GM12878 (cell line): ENCODE measurements around the gene COL20A1. TPM values are rescaled to one million over a fixed set of nuclear protein-coding genes. Genes with fewer than 3 reads are reported as not detected.

Source experiments
- ATAC-seq: fragments of 200-7000 bp; cut with Tn5 transposase; 3 replicates; pipeline ENCODE4 v1.9.1; 2020; ENCODE audit warnings: mild to moderate bottlenecking, moderate library complexity
- BruUV-seq: library from RNA; stranded (reverse); fragments of 400-500 nt; replicated peaks from 2 replicates; lab custom pipeline; 2021; lab: Mats Ljungman, UMichigan
- CTCF ChIA-PET: fragments of 300-600 bp; sonication (Branson Sonifier 250); formaldehyde crosslinking; extraction: SDS; loops from one replicate; lab custom pipeline; 2021; ENCODE audit warnings: inconsistent platforms; lab: Yijun Ruan, JAX
- POLR2A ChIA-PET: fragments of 350-600 bp; formaldehyde crosslinking; extraction: SDS; loops from one replicate; lab custom pipeline; 2021; ENCODE audit warnings: inconsistent platforms; lab: Charles Lee
- RAD21 ChIA-PET: fragments of 300-600 bp; sonication (Branson Sonifier 250); formaldehyde crosslinking; loops from one replicate; lab custom pipeline; 2023; ENCODE audit warnings: antibody characterized with exemption; ENCODE audit not compliant: unreplicated experiment; lab: Charles Lee
- SMC1A ChIA-PET: fragments of 300-600 bp; sonication (Branson Sonifier 250); formaldehyde crosslinking; loops from one replicate; lab custom pipeline; 2023; ENCODE audit not compliant: unreplicated experiment, uncharacterized antibody; lab: Charles Lee
- DNase-seq: peaks from one replicate; pipeline ENCODE4 v3.0.0-alpha.2; 2011; ENCODE audit warnings: low read depth, low spot score
- FAIRE-seq: peaks from 3 replicates; lab custom pipeline; 2011; peaks lifted over from hg19 to GRCh38; lab: Jason Lieb, UNC
- H2AFZ ChIP-seq: 2 replicates; pipeline ENCODE4 v1.6.0; 2011; ENCODE audit warnings: low read depth, low read length, control low read depth; ENCODE audit not compliant: control insufficient read depth
- H3K27ac ChIP-seq: 2 replicates; pipeline ENCODE4 v1.5.1; 2011; ENCODE audit warnings: control low read depth; ENCODE audit not compliant: control insufficient read depth, insufficient read depth
- H3K27me3 ChIP-seq, 2 experiments: replicated peaks in 1 of 2; 2 replicates each; pipeline versions ENCODE4 v1.6.0 to v1.6.1; 2011; ENCODE audit warnings: low read length in 1 of 2; ENCODE audit not compliant: control insufficient read depth in 2 of 2, insufficient read depth in 2 of 2
- H3K36me3 ChIP-seq, 2 experiments: 2 replicates each; pipeline ENCODE4 v1.5.1; 2011; ENCODE audit warnings: low read length in 1 of 2; ENCODE audit not compliant: control insufficient read depth in 2 of 2, insufficient read depth in 2 of 2
- H3K4me1 ChIP-seq: 2 replicates; pipeline ENCODE4 v1.6.1; 2011; ENCODE audit warnings: mild to moderate bottlenecking, low read length, moderate library complexity, mixed read lengths; ENCODE audit not compliant: control insufficient read depth, insufficient read depth
- H3K4me2 ChIP-seq: 2 replicates; pipeline ENCODE4 v1.6.0; 2011; ENCODE audit warnings: control low read depth; ENCODE audit not compliant: control insufficient read depth, insufficient read depth
- H3K4me3 ChIP-seq: fragments of 200-600 bp; sonication (generic); 2 replicates; pipeline ENCODE4 v1.5.1; 2016
- H3K79me2 ChIP-seq: 2 replicates; pipeline ENCODE4 v1.6.0; 2011; ENCODE audit warnings: low read length; ENCODE audit not compliant: control insufficient read depth, insufficient read depth
- H3K9ac ChIP-seq: 2 replicates; pipeline ENCODE4 v1.8.0; 2011; ENCODE audit warnings: low read length, control low read depth, mixed read lengths; ENCODE audit not compliant: control insufficient read depth, insufficient read depth
- H3K9me3 ChIP-seq: replicated peaks from 3 replicates; pipeline ENCODE4 v1.5.1; 2011; ENCODE audit warnings: mild to moderate bottlenecking, low read length; ENCODE audit not compliant: control insufficient read depth, insufficient read depth
- H4K20me1 ChIP-seq: 2 replicates; pipeline ENCODE4 v1.6.0; 2011; ENCODE audit not compliant: control insufficient read depth, insufficient read depth
- ATF2 ChIP-seq: IDR thresholded peaks from 2 replicates; pipeline ENCODE4 v1.6.1; 2012; ENCODE audit warnings: low read length, inconsistent platforms
- ATF7 ChIP-seq: fragments of 450-650 bp; IDR thresholded peaks from 2 replicates; pipeline ENCODE4 v1.6.1; 2016; ENCODE audit warnings: low read depth, mild to moderate bottlenecking
- NFXL1 ChIP-seq: fragments of 450-650 bp; IDR thresholded peaks from 2 replicates; pipeline ENCODE4 v1.6.1; 2017; ENCODE audit warnings: antibody characterized with exemption, mild to moderate bottlenecking, borderline replicate concordance
- NFYB ChIP-seq: IDR thresholded peaks from 2 replicates; pipeline ENCODE4 v1.6.1; 2011; ENCODE audit warnings: low read depth, mild to moderate bottlenecking, low read length, improper control_type of control experiment, moderate library complexity; ENCODE audit not compliant: insufficient read depth
- NRF1 ChIP-seq: conservative IDR thresholded peaks from 2 replicates; pipeline ENCODE4 v1.6.1; 2011; ENCODE audit warnings: mild to moderate bottlenecking, low read depth, low read length, improper control_type of control experiment
- PAX8 ChIP-seq: fragments of 450-650 bp; IDR thresholded peaks from 2 replicates; pipeline ENCODE4 v1.6.1; 2017; ENCODE audit warnings: mild to moderate bottlenecking, moderate library complexity
- RAD51 ChIP-seq: fragments of 450-650 bp; IDR thresholded peaks from 2 replicates; pipeline ENCODE4 v1.6.1; 2016; ENCODE audit warnings: moderate library complexity, mild to moderate bottlenecking, inconsistent platforms
- RCOR1 ChIP-seq: conservative IDR thresholded peaks from 2 replicates; pipeline ENCODE4 v1.6.1; 2012; ENCODE audit warnings: low read depth, low read length, improper control_type of control experiment
- REST ChIP-seq: IDR thresholded peaks from 2 replicates; pipeline ENCODE4 v1.6.1; 2012; ENCODE audit warnings: mild to moderate bottlenecking, low read depth, low read length
- SIX5 ChIP-seq: IDR thresholded peaks from 2 replicates; pipeline ENCODE4 v1.6.1; 2011; ENCODE audit warnings: mild to moderate bottlenecking, low read depth, low read length, moderate library complexity; ENCODE audit not compliant: severe bottlenecking
- STAT1 ChIP-seq: fragments of 450-650 bp; conservative IDR thresholded peaks from 2 replicates; pipeline ENCODE4 v1.6.1; 2014; ENCODE audit warnings: antibody characterized with exemption, mild to moderate bottlenecking
- YBX1 ChIP-seq: fragments of 450-650 bp; IDR thresholded peaks from 2 replicates; pipeline ENCODE4 v1.6.1; 2016; ENCODE audit warnings: antibody characterized with exemption
- ZNF24 ChIP-seq: fragments of 450-650 bp; IDR thresholded peaks from 2 replicates; pipeline ENCODE4 v1.6.1; 2017; ENCODE audit warnings: antibody characterized with exemption, mild to moderate bottlenecking
- ZNF687 ChIP-seq: fragments of 450-650 bp; IDR thresholded peaks from 2 replicates; pipeline ENCODE4 v1.6.1; 2017; ENCODE audit warnings: mild to moderate bottlenecking, moderate library complexity
- WGBS: methylation state at CpG from one replicate; pipeline ENCODE4 v1.1.6; 2016; ENCODE audit warnings: low lambda C conversion rate; ENCODE audit not compliant: insufficient replicate concordance, insufficient coverage; ENCODE audit errors: missing lambda C conversion rate; 5-methylcytosine and 5-hydroxymethylcytosine counted together
- in situ Hi-C: fragments of 300-500 bp; cut with MboI; formaldehyde crosslinking; loops from 9 replicates; pipeline ENCODE4 v1.14.3; 2018; ENCODE audit warnings: mixed read lengths
- intact Hi-C: fragments of 100-400 bp; cut with micrococcal nuclease; formaldehyde crosslinking; loops from one replicate; pipeline ENCODE4 v1.14.2; 2022; ENCODE audit not compliant: unreplicated experiment
- polyA plus RNA-seq, 11 experiments: library from polyadenylated mRNA; depleted of rRNA in 4 of 11; unstranded in 6 of 11; stranded (reverse) in 5 of 11; fragments of >200 nt; fragmentation: Nextera tagmentation in 4 of 11; fragmentation: Illumina TruSeq in 1 of 11; extraction: Ambion mirVana in 4 of 11; extraction: Trizol in 1 of 11; gene quantifications; 1 replicate in 1 of 11; 2 replicates in 10 of 11; pipeline versions ENCODE4 v1.2.1 to v1.2.3, GENCODE V29; 2011 to 2016; ENCODE audit warnings: inconsistent platforms in 2 of 11, missing spikeins in 2 of 11, low read depth in 1 of 11
- total RNA-seq, 4 experiments: library from RNA; depleted of rRNA in 3 of 4; stranded (reverse); fragments of >200 nt in 3 of 4; fragmentation: Illumina TruSeq in 1 of 4; extraction: Trizol in 1 of 4; gene quantifications; 2 replicates each; pipeline versions ENCODE4 v1.2.1 to v1.2.3, GENCODE V29; 2013 to 2021

The COL20A1 gene
- total and polyA plus RNA-seq, 10 of the 15 experiments (the other 5 are each of a cell fraction or from before 2014, with no cell fraction given), result not detected

- no peak for TF ChIP-seq SIX5
These were observed 81.0 kb downstream of the COL20A1 start (continued) for GRCh38 chr20:63373996-63374395.

- DNase-seq (no peak), FAIRE-seq (no peak), ATAC-seq (no peak)
- RAD21 ChIA-PET, result no interaction called here
- 39% methylated on average over 12 of the region's 12 CpGs for WGBS
- Histone ChIP-seq H3K79me2 (no peaks in the 10 kb centered on the region), H3K27ac (no peak overlapping the region), H4K20me1 (no peaks in the 10 kb centered on the region), H3K4me3 (no peak overlapping the region), H3K27me3 (no peaks in the 10 kb centered on the region; a peak in 1 of 4 replicates), H3K4me1 (no peaks in the 10 kb centered on the region), H3K9ac (no peak overlapping the region), H2AFZ (no peak overlapping the region), H3K9me3 (no peaks in the 10 kb centered on the region; the same call in 2 of the 3 replicates), H3K4me2 (no peak overlapping the region), H3K36me3 (no peaks in the 10 kb centered on the region)
- intact Hi-C loops, result no loop called here
- no TSS peak for BruUV-seq
- SMC1A ChIA-PET, result no interaction called here
- CTCF ChIA-PET, result interaction anchor here (0.6 to 0.8 kb wide), 2 partner anchors 151 to 162 kb away, joined by 3 to 4 read pairs; no protein-coding TSS in a partner anchor
- in situ Hi-C loops, result no loop called here
- POLR2A ChIA-PET, result no interaction called here
- TF ChIP-seq ATF2, result no peak
- no peak for TF ChIP-seq PAX8
- TF ChIP-seq RAD51, result no peak
- no peak for TF ChIP-seq REST
- no peak for TF ChIP-seq STAT1
- no peak for TF ChIP-seq NFYB
- no peak for TF ChIP-seq ZNF687
- TF ChIP-seq ATF7, result no peak
- TF ChIP-seq ZNF24, result no peak
- no peak for TF ChIP-seq YBX1
- no peak for TF ChIP-seq NFXL1
- TF ChIP-seq NRF1, result no peak
- no peak for TF ChIP-seq RCOR1
These were observed 81.5 kb downstream of the COL20A1 start for GRCh38 chr20:63374504-63374903.
